IMR-90 (cell line): ENCODE results near the gene PRTFDC1. TPM values are rescaled to one million over a fixed set of nuclear protein-coding genes. Genes with fewer than 3 reads are reported as not detected.

Experiments
- ATAC-seq: fragments of 200-7000 bp; cut with Tn5 transposase; 2 replicates; pipeline ENCODE4 v1.9.1; 2020; ENCODE audit warnings: low read depth, mild to moderate bottlenecking, moderate library complexity
- BruUV-seq: library from RNA; stranded (reverse); fragments of 400-500 nt; replicated peaks from 2 replicates; lab custom pipeline; 2021; lab: Mats Ljungman, UMichigan
- CTCF ChIA-PET: fragments of 300-600 bp; formaldehyde crosslinking; extraction: SDS; loops from one replicate; lab custom pipeline; 2021; ENCODE audit warnings: antibody characterized with exemption; lab: Yijun Ruan, JAX
- POLR2A ChIA-PET: fragments of 300-600 bp; sonication (Branson Sonifier 250); formaldehyde crosslinking; loops from one replicate; lab custom pipeline; 2022; ENCODE audit warnings: antibody characterized with exemption; ENCODE audit not compliant: unreplicated experiment; lab: Charles Lee
- DNase-seq: peaks from one replicate; pipeline ENCODE4 v3.0.0; 2013
- H2AFZ ChIP-seq: replicated peaks from 2 replicates; pipeline ENCODE3; 2013; ENCODE audit warnings: low read length, mild to moderate bottlenecking; ENCODE audit not compliant: poor library complexity
- H2AK5ac ChIP-seq: 2 replicates; pipeline ENCODE4 v1.6.1; 2013; ENCODE audit warnings: low read depth, low read length, inconsistent platforms
- H2AK9ac ChIP-seq: replicated peaks from 2 replicates; pipeline ENCODE3; 2013; ENCODE audit warnings: mild to moderate bottlenecking, low read depth, low read length, moderate library complexity; ENCODE audit not compliant: poor library complexity
- H2BK120ac ChIP-seq: 2 replicates; pipeline ENCODE4 v1.6.1; 2013; ENCODE audit warnings: low read depth, low read length, inconsistent platforms
- H2BK15ac ChIP-seq: 3 replicates; pipeline ENCODE4 v1.6.1; 2013; ENCODE audit warnings: low read depth, low read length, inconsistent platforms
- H2BK20ac ChIP-seq: 2 replicates; pipeline ENCODE4 v1.6.1; 2013; ENCODE audit warnings: low read depth, mild to moderate bottlenecking, inconsistent platforms, low read length, moderate library complexity
- H2BK5ac ChIP-seq: 2 replicates; pipeline ENCODE4 v1.6.1; 2013; ENCODE audit warnings: mild to moderate bottlenecking, low read depth, low read length, inconsistent platforms; ENCODE audit not compliant: poor library complexity, severe bottlenecking
- H3K14ac ChIP-seq: replicated peaks from 2 replicates; pipeline ENCODE4 v1.6.1; 2013; ENCODE audit warnings: low read depth, low read length, inconsistent platforms
- H3K18ac ChIP-seq: 2 replicates; pipeline ENCODE4 v1.6.1; 2013; ENCODE audit warnings: low read depth, low read length, control low read depth
- H3K23ac ChIP-seq: 2 replicates; pipeline ENCODE4 v1.6.1; 2013; ENCODE audit warnings: low read depth, low read length, inconsistent platforms
- H3K27ac ChIP-seq: 2 replicates; pipeline ENCODE4 v1.5.1; 2013; ENCODE audit warnings: mild to moderate bottlenecking, control low read depth, low read length; ENCODE audit not compliant: insufficient read depth
- H3K27me3 ChIP-seq: 2 replicates; pipeline ENCODE4 v1.6.1; 2013; ENCODE audit warnings: low read length; ENCODE audit not compliant: control insufficient read depth, insufficient read depth
- H3K36me3 ChIP-seq: 2 replicates; pipeline ENCODE4 v1.6.1; 2013; ENCODE audit warnings: low read length, mixed read lengths; ENCODE audit not compliant: control insufficient read depth, insufficient read depth
- H3K4ac ChIP-seq: 2 replicates; pipeline ENCODE4 v1.6.1; 2013; ENCODE audit warnings: low read depth, low read length, inconsistent platforms
- H3K4me1 ChIP-seq: 2 replicates; pipeline ENCODE4 v1.6.1; 2013; ENCODE audit warnings: low read length, mixed read lengths; ENCODE audit not compliant: control insufficient read depth, insufficient read depth
- H3K4me2 ChIP-seq: 2 replicates; pipeline ENCODE4 v1.6.1; 2013; ENCODE audit warnings: low read depth, mild to moderate bottlenecking, control low read depth, low read length, moderate library complexity
- H3K4me3 ChIP-seq: 2 replicates; pipeline ENCODE4 v1.5.1; 2013; ENCODE audit warnings: low read depth, mild to moderate bottlenecking, control low read depth, low read length, moderate library complexity; ENCODE audit not compliant: insufficient read depth
- H3K56ac ChIP-seq: 2 replicates; pipeline ENCODE4 v1.6.1; 2013; ENCODE audit warnings: low read length, inconsistent platforms; ENCODE audit not compliant: insufficient read depth; ENCODE audit errors: extremely low read depth
- H3K79me1 ChIP-seq, 2 experiments: 2 replicates each; pipeline ENCODE4 v1.6.1; 2013; ENCODE audit warnings: low read length in 2 of 2, inconsistent platforms in 1 of 2, low read depth in 1 of 2
- H3K9ac ChIP-seq: 2 replicates; pipeline ENCODE4 v1.6.1; 2013; ENCODE audit warnings: low read depth, low read length, control low read depth
- H3K9me1 ChIP-seq: 2 replicates; pipeline ENCODE4 v1.6.1; 2013; ENCODE audit warnings: low read length, inconsistent platforms; ENCODE audit not compliant: insufficient read depth
- H3K9me3 ChIP-seq: 2 replicates; pipeline ENCODE4 v1.6.1; 2013; ENCODE audit warnings: low read length; ENCODE audit not compliant: control insufficient read depth, insufficient read depth
- H4K20me1 ChIP-seq: 2 replicates; pipeline ENCODE4 v1.6.1; 2013; ENCODE audit warnings: low read length, inconsistent platforms; ENCODE audit not compliant: insufficient read depth
- H4K5ac ChIP-seq: 2 replicates; pipeline ENCODE4 v1.6.1; 2013; ENCODE audit warnings: mild to moderate bottlenecking, low read depth, low read length, control low read depth
- H4K8ac ChIP-seq, 2 experiments: 2 replicates each; pipeline ENCODE4 v1.6.1; 2013; ENCODE audit warnings: low read depth in 2 of 2, low read length in 2 of 2, control low read depth in 1 of 2, inconsistent platforms in 1 of 2
- H4K91ac ChIP-seq: 2 replicates; pipeline ENCODE4 v1.6.1; 2013; ENCODE audit warnings: low read depth, low read length, inconsistent platforms; ENCODE audit not compliant: insufficient read depth
- CEBPB ChIP-seq: IDR thresholded peaks from 2 replicates; pipeline ENCODE4 v1.6.1; 2012; ENCODE audit warnings: low read depth, low read length, improper control_type of control experiment
- NFE2L2 ChIP-seq: fragments of 150-350 bp; IDR thresholded peaks from 2 replicates; pipeline ENCODE4 v1.6.1; 2016; ENCODE audit warnings: low read depth, mild to moderate bottlenecking, low read length
- WGBS, 2 experiments: methylation state at CpG; one replicate each; pipeline versions ENCODE4 v1.1.5 to v1.1.7; 2013; ENCODE audit warnings: missing lambda C conversion rate in 2 of 2; ENCODE audit not compliant: insufficient read length in 1 of 2; ENCODE audit errors: extremely low coverage in 2 of 2; 5-methylcytosine and 5-hydroxymethylcytosine counted together
- dilution Hi-C: fragments of 300-500 bp; cut with HindIII; formaldehyde crosslinking; loops from one replicate; pipeline ENCODE4 v1.14.3; 2018; ENCODE audit warnings: low sequenced_read_pairs; ENCODE audit not compliant: unreplicated experiment
- in situ Hi-C: fragments of 300-500 bp; cut with MboI; formaldehyde crosslinking; loops from 3 replicates; pipeline ENCODE4 v1.14.3; 2019; ENCODE audit warnings: low sequenced_read_pairs, inconsistent platforms, mixed read lengths
- intact Hi-C: fragments of 100-400 bp; cut with micrococcal nuclease; formaldehyde crosslinking; loops from 2 replicates; pipeline ENCODE4 v1.10.0; 2022
- polyA plus RNA-seq, 3 experiments: library from polyadenylated mRNA; depleted of rRNA; stranded (reverse); fragments of >200 nt; gene quantifications; 2 replicates each; pipeline ENCODE4 v1.2.3, GENCODE V29; 2012; ENCODE audit warnings: low replicate concordance in 1 of 3
- total RNA-seq: library from RNA; depleted of rRNA; stranded (reverse); fragments of >200 nt; gene quantifications from 2 replicates; pipeline ENCODE4 v1.2.3, GENCODE V29; 2012

PRTFDC1 gene
- total and polyA plus RNA-seq, 2 of the 4 experiments (the other 2 are of a cell fraction) = 12.3 to 17.9 TPM

DNA sequence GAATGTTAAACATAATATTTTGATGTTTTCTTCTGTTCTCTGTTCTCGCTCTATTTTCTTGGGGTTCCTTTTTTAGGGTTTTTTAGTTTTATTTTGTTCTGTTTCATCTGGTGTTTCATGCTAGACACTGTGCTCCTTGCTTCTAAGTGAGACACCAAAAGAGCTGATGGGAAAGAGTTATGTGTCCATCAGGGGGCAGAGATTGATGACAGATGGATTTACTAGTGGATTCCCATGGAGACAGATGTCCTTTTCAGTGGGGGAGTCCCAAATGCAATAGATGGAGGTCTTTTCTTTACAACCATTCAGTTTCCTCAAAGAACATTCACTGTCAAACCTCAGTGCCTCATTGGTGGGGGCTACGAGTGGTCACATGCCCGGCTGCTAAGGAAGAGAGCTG lies 34.9 kb downstream of the PRTFDC1 start:
- intact Hi-C loops = no loop called here
- CTCF ChIA-PET = no interaction called here

More for the DNA sequence above, 34.9 kb downstream of the PRTFDC1 start:
- Histone ChIP-seq H3K27me3 (no peaks in the 10 kb centered on the region), H3K4me3 (no peak overlapping the region), H3K9me1 (no peaks in the 10 kb centered on the region), H3K4me2 (no peak overlapping the region), H4K8ac (no peak overlapping the region), H3K36me3 (no peaks in the 10 kb centered on the region), H4K91ac (no peak overlapping the region), H3K4me1 (peaks cover 3% of the 10 kb centered on the region; the same call in 1 of the 2 replicates), H3K79me1 (peaks cover 3% of the 10 kb centered on the region in 2 experiments; a peak in 3 of 4 replicates), H2AFZ (no peak overlapping the region), H2AK5ac (no peak overlapping the region), H4K20me1 (no peaks in the 10 kb centered on the region), H2BK15ac (no peak overlapping the region), H4K5ac (no peak overlapping the region), H3K9me3 (no peaks in the 10 kb centered on the region), H3K4ac (no peak overlapping the region), H3K27ac (no peak overlapping the region), H2BK120ac (no peak overlapping the region), H3K14ac (no peak overlapping the region), H3K18ac (no peak overlapping the region), H3K23ac (no peak overlapping the region), H2BK5ac (no peak overlapping the region), H2AK9ac (no peak overlapping the region), H2BK20ac (no peak overlapping the region), H3K9ac (no peak overlapping the region), H3K56ac (no peak overlapping the region)
- WGBS, 2 experiments = no CpG with 5 or more reads among the region's 3 CpGs
- no peak for TF ChIP-seq NFE2L2
- TF ChIP-seq CEBPB = no peak
- POLR2A ChIA-PET = no interaction called here
- no TSS peak for BruUV-seq
- DNase-seq (no peak), ATAC-seq (no peak)
- in situ Hi-C loops (no loop called here), dilution Hi-C loops (no loop called here)
